Measurements from ENCODE around the gene CNFN.

Gene CNFN

GRCh38 chr19:42407816-42408175 is 17.7 kb upstream of the CNFN start:
- no peak for DNase-seq

- no peak for DNase-seq
Measured at GRCh38 chr19:42407085-42407815, 17.2 kb upstream of the CNFN start.

GRCh38 chr19:42406111-42406510 is 16.0 kb upstream of the CNFN start:
- no peak for DNase-seq

- no peak for DNase-seq
Measured at GRCh38 chr19:42403586-42403985, 13.5 kb upstream of the CNFN start.

GRCh38 chr19:42402376-42403116 is 12.4 kb upstream of the CNFN start:
- no peak for DNase-seq

- DNase-seq, result peak; percentile 79 to 85
Measured at GRCh38 chr19:42401365-42402303, 11.5 kb upstream of the CNFN start.

GRCh38 chr19:42400404-42400803 is 10.3 kb upstream of the CNFN start:
- DNase-seq, result no peak

- DNase-seq, result no peak
Measured at GRCh38 chr19:42397263-42398166, 7.4 kb upstream of the CNFN start.

GRCh38 chr19:42396381-42397262 is 6.5 kb upstream of the CNFN start:
- peak; percentile 98 to 99 for DNase-seq

GRCh38 chr19:42394751-42395150 is 4.7 kb upstream of the CNFN start:
- DNase-seq, result no peak

- DNase-seq, result no peak
Measured at GRCh38 chr19:42392165-42392564, 2.1 kb upstream of the CNFN start.

GRCh38 chr19:42388851-42389489 is 1.1 kb downstream of the CNFN start:
- DNase-seq, result no peak

- peak; percentile 73 to 77 for DNase-seq
Measured at GRCh38 chr19:42386974-42387707, 3.0 kb downstream of the CNFN start.

GRCh38 chr19:42380155-42380554 is 9.9 kb downstream of the CNFN start:
- no peak for DNase-seq

- no peak for DNase-seq
Measured at GRCh38 chr19:42378225-42379215, 11.6 kb downstream of the CNFN start.

- no peak for DNase-seq
Measured at GRCh38 chr19:42376177-42376555, 13.9 kb downstream of the CNFN start.

GRCh38 chr19:42375415-42376176 is 14.5 kb downstream of the CNFN start:
- DNase-seq, result no peak

- no peak for DNase-seq
Measured at GRCh38 chr19:42374826-42375376, 15.2 kb downstream of the CNFN start.
